HuH-7.5 (cell line): Measurements from ENCODE around the gene KDM5C.
A peak's percentile ranks its signal among the peaks of the same experiment; 100 is the strongest.

Source experiments
- DNase-seq: peaks from one replicate; pipeline ENCODE4 v3.0.0; 2011; ENCODE audit warnings: low spot score

Gene KDM5C

DNA sequence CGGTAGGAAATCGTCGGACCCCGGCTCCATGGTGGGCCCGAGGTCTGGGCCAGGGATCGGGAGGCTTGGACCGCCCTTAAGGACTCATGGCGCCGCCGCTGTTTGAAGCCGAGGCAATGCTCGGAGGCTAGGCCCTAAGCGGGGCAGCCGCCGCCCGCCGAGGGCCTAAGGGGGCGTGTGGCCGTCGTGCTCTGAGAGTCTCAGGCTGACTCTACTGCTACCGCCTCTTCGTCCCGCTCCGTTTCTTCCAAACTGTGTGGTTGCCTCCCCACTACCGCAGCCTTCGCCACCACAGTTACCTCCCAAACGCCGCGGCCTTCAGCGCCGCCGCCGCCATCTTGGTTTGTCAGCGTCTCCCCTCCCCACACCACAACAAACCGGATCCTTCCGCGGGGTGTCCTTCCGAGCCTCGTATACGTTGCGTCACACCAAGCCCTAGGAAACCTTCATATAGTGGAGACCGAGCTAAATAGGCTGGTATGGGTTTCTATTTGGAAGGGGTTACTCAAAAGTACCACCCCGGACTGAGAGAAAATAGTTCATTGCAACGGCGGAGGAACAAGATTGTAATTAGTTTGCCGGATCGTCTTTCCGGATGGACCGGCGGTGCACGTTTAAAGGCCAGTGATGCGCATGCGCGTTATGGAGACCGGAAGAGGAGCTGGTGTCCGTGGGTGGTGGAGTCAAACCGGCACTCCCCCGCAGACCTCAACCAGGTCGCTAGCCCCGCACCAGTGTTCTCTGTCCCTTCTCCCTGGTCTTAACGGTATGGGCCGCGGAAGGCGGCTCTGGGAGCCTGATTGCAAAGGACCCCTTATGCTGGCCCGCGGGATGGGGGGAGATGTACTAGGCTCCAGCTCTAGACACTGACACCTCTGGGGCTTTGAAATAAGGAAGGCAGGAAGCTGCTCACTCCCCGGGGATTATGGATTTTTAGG, at the start of gene KDM5C:
KDM5C (minus strand) TSS at position 348 of the 938 bp plus-strand sequence; CDS start at position 30, 318 bp downstream.
- peak; percentile 91 for DNase-seq

DNA sequence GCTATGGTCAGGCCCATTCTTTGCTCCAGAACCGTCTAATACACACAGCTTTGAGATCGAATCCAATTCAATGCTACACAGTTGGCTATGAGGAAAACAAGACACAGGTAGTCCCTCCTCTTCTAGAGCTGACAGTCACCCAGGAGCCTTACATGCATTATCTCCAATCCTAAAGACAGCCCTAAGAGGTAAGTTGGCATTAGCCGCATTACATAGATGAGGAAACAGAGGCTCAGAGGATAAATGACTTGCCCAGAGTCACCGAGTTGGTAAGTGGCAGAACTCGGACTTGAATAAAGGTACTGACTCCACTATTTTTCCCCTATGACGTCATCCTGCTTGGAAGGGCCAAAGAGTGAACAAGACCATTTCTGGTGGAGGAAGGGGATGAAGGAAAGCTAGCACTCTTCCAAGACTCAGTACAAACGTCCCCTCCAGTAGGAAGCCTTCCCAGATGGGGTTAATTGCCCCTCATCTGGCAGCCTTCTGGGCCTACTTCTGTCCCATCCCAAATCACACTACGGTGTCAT, 47.9 kb upstream of the KDM5C start:
- no peak for DNase-seq

DNA sequence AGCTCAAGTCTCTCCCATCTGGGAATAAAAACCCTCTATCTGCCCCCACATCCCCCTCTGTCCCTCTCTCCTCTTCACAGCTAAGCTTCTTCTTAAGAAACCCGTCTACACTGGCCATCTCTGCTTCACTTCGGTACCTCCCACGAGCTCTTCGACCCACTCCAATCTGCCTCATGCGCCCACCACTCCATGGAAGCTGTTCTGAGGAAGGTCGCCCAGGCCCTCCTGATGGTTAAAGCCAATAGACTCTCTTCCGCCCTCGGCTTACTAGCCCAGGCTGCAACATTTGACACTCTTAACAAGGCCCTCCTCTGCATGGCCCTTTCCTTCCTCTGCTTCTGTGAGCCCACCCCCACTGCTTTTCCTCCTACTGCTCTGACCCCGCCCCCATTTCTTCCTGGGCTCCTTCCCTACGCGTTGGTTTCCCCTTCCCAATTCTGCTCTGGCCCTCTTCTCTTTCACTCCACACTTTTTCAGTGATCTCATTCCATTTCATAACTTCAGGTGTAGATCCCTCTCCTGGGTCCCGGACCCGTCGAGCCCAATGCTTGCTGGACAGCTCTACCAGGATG, 44.6 kb upstream of the KDM5C start:
- no peak for DNase-seq

DNA sequence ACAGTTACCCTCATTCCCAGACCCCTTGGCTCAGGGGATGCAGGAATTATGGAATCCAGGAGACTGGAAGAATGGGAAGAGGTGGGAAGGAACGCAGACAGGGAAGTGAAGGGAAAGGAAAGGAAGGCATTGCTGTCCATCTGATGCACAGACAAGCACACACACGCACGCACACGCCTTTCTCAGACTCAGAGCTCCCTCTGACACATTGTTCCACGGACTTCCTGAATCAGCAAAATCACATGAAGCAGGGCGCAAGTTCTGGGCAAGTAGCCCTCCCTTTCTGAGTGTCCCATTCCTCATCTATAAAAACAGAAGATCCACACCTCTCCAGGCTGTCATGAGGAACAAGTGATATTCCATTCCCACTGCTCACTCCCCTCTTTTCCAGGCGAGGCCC, 43.2 kb upstream of the KDM5C start:
- DNase-seq: no peak

DNA sequence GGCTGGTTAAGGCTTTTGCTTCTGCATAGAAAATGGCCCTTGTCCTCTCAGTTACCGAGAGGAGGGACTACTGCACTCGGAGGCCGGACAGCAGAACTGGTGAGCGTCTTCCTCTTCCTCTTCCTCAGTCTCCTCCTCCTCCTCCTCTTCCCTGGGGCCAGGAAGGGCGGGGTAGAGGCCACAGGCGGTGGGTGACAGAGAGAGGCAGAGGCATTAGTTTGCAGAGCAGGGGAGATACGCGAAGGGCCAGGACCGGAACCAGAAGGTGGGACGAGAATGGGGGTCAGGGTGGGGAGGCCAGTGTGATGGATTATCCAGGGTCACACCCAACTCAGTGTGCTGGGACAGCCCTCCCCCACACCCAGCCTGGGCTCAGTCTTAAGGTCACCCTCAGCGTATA, 41.9 kb upstream of the KDM5C start:
- no peak for DNase-seq

DNA sequence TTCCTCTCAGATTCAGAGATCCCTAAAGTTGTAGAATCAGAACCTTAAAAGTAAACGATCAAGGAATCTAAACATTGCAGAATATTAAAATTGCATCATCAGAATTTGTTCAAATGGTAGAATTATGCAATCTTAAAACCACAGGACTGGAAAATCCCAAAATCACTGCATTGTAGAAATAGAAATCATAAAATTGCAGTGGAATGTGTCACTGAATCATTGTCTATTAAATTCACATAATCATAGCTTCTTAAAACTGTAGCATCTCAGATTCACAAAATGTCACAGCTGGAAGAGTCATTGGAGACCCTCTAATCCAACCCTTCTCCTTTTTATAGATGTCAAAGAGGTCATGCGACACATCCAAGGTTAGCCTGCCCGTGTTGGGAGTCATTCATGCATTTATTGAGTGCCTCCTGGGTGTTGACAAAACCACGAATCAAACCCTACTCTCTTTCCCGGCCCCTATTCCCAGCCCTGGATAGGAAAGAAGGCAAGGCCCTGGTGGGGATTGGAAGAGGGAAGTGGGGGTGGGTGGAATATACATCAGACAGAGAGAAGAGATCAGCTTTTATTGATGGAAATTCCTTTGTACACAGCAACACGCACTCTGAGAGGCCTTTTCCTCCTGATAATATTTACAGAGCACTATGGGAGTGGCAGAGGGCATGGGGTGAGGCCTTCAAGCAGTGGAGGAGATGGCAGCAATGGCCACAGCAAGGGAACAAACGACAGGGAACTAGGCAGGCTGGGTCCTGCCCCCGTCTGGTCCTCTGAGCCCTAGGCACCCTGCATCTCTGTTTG, 41.0 kb upstream of the KDM5C start:
- DNase-seq: no peak

DNA sequence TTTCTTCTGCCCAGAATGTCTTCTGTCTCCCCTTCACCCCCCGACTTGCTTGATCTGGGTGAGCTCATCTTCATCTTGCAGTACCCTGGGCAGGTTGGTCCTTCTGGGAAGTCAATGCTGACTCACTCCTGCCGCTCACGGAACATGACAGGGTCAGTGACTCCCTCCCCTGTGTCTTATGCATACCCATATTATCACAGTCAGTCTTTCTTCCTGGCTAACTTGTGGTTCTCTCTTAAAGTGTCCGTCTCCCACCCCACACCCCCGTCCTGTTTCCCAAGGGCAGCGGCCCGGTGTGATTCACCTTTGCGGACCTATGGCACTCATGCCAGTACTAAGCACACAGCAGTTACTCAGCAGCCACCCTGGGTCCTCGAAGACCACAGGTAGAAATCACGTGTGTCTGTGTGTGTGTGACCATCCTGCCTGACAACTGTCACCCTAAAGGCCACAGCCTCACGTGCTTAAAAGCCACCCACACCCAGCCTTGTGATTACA, 38.6 kb upstream of the KDM5C start:
- DNase-seq: no peak

DNA sequence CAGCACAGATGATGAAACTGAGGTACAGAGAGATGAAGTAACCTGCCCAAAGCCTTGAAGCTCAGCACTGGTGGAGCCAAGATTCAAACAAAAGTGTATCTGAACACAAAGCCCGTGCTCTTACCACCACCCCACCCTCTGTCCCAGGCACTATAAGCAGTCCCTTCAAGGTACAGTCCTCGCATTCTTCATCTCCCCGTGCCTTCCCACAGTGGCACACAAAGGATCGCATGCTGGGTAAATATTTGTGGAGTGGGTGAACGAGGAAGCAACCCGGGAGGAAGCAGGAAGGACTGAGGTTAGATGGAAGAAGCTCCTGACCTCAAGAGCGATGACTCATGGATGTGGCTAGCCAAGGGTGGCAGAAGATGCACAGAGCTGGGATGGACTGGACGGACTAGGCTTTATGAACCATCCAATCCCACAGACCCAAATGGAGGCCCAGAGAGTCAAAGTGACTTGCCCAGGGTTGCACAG, 37.9 kb upstream of the KDM5C start:
- DNase-seq: no peak

DNA sequence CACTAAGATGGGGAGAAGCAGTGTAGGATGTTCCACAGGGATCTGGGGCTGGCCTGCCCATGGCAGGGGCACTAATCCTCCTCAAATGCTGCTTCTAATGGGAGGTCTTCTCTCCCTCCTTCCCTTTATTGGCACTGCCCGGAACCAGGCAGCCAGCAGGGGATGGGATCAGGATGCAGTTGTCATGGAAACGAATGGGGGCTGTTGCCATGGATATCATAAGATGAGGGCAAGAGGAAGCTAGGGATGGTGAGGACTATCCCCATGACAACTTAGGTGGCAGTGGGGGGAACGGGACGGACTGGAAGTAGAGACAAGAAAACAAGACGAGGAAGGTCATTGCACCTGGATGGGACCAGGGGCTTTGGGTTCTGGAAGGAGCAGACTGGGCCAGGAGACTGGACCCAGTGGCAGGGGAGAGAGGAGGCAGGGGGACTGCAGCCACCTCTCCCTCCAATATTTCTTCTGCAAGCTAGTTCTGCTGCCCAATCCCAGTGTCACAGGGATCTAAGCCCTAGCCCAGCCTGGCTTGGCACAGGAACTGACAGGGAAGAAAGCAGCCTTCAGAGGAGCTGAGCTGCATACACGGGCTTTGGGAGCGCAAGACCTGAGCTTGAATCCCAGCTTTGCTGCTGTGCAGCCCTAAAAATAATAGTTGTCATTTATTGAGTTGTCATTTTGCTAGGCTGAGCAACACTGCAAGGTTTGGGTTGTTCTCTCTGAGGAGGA, 37.3 kb upstream of the KDM5C start:
- DNase-seq: no peak

DNA sequence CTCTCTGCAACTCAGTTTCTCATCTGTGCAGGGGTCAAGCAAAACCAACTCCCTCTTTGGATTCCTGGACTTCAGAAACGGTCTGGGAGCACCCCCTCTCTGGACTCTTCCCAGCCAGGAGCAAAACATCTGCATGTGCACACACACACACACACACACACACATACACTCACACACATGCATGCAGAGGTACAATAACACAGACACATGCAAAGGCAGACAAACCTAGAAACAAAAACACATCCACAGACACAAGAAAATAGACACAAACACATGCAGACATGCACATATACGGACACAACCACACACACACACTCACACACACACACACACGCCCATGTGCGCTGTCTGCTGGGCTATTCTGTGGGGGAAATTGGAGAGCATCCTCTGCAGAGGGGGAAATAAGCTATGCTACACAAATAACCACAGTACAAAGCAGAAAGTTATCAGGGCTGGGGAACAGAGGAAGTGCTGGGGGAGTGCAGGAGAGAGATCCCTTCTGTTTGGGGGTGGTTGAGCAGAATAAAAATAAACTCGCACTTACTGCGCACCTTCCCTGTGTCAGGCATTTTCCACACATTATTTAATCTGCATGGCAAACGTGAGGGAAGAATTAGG, 36.5 kb upstream of the KDM5C start:
- no peak for DNase-seq

DNA sequence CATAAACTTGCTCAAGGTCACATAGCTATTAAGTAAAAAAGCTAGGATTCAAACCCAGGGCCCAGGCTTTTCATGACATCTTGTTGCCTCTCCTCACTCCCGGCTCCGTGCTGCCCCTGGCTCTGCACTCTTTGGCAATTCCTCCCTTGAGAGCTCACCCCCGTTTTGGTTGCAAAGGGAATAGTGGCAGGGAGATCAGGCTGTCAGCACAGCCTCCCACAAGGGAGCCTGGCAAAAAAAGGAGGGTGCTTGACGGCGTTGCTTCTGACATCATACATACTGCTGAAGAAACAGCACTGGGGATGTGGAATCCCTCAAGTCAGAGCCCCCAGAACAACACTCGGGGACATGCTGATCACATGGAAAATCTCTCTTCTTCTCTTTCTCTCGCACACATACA, 35.8 kb upstream of the KDM5C start:
- no peak for DNase-seq

DNA sequence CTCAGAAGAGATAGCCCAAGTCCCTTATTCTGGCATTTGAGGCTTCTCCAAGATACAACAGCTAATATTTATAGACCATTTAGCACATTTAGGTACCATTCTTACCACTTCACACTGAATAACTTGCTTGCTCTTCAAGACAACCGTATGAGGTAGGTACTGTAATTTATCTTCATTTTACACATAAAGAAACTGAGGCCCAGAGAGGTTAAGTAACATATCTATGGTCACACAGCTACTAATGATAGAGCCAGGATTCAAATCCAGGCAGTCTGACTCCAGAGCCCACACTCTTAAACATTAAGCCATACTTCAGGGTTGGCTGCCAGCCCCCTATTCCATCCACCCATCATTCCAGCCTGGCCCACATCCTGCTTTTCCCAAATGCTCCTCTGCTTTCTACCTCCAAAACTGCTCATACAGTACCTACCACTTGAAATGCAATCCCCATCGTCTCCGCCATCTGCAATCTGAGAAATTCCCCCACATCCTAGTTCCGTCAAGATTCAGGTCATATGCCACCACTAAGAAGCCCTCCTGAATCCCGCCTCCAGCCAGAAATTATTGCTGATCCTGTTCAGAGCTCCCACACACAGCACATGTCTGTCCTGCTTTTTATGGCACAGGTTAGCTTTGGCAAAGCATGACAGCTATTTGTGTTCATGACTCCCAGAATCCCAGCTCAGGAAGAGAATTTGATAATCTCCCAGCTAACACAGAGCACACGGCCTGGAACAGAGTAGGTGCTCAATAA, 32.8 kb upstream of the KDM5C start:
- DNase-seq: no peak

DNA sequence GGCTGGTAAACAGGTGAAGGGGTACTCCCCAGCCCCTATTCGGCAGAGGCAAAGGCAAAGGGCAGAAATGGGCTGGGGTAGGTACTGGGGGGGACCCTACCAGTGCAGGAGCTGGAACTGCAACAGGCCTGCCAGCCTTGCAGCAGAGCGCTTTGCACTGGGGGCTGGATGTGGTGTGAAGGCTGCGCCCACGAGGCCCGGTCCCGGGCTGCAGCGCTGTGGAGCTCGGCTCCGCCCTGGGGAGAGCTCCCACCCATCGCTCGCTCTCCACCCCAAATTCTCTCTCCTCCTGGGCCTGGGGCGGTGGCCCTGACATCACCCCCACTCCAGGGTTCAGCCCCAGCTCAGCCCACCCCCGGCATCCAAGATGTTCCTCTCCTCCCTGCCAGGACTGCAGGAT, 32.2 kb upstream of the KDM5C start:
- DNase-seq: no peak

DNA sequence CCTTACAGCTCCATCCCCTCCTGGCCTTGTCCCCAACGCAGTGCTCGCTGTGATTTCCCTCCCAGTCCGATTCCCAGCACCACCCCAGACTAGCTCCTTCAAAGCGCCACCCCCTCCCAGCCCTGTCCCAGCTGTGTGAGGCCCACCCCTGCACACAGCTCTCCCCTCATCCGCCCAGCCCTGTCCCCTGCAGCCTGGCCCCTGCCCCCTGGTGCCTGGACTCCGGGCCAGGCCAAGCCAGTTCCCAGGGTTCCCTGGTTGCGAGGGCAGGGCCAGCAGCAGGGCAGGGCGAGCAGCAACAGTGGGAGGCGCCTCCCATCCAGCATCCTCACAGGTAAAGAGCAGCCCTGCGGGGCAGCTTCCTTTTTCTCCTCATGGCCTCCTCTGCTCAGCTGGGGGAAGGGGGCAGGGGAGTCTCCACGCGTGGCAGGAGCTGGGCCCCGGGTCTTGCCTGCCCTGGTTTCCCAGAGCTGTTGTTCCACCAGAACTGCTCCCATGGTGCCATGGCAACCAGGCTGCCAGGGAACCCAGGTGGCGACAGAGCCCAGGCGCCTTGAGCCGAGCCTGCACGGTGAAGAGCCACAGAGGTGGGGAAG, 31.5 kb upstream of the KDM5C start:
- DNase-seq: no peak

DNA sequence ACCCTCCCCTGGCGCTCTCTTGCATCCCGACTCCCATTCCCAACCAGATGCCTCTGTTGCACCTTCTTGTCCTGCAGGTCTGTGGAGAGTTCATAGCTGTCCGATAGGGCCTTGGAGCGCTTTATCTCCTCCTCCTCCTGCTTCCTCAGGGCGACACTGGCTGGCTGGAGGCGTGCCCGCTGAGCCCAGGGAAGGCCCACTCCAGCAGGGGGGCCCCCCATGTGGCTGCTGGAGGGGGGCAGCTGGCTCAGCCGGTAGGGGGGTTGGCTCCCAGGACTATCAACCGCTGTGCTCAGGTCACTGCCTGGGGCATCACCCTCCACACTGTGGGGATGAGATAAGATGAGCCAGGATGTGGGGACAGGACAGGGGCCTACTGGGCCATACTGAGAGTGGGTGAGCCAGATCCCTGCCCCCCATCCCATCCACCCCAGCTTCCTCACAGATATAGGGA, 30.8 kb upstream of the KDM5C start:
- DNase-seq: no peak

DNA sequence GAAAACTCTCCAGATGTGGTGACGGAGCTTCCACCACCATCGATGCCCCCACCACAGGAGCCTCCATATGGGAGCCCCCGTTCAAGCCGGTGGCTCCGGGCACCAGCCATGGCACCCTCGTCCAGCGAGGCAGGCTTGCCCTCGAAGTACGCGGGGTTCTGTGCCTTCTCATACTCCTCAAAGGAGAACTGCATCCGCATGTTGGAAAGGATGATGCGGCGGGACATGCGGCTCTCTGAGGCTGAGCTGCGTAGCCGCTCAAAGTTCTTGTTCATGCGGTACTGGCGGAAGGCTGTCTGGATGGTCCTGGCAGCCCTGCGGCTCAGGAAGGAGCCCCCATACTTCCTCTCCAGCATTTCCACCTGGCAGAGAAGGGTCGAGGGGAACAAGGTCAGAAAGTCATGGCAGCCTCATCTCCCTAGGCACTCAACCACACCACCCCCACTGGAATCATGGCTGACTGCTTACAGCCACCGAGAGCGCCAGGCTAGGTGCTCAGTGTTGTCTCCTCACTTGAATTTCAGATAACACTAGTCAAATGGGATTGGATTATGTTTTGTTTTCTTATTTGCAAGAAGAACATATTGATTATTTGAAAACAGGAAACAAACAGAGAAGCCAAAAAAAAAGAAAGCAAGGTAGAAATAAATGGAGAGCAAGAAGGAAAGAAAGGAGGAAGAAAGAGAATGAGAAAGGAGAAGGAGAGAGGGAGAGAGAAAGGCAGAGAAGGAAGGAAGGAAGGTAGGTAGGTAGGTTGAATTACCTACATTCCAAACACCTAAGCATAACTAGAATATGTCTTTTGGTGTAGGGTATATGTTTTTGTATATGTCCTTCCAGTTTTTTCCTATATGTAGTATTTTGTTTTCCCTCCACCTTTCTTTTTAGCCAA, 29.8 kb upstream of the KDM5C start:
- DNase-seq: no peak

DNA sequence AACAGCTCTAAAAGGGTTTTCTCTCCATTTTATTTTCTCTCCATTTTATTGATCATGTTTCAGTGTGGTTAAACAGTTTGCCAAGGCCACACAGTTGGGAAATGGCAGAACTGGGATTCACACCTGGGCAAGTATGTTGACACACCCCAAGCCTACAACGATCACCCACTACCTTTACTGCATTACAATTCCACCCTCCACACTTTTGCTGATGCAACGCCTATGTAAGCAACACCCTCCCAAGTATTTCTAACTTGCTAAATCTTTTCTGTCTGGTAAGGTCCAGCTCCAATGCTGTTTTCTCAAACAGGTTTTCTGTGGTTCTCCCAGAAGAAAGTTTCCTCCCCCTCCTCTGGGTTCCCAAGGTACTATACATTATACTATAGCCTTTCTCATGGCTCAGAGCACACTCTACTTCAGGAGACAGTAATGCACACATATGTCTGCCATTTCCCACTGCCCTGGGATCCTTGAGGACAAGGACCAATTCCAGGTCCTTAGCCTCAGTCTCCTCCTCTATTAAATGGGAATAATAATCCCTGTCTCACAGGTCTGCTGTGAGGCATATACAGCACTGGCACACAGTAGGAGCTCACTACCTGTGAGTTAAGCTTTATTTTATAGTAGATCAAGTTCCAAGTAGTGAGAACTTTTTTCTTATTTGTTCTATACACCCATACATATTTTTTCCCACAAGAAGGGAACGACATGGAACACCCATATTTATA, 28.4 kb upstream of the KDM5C start:
- no peak for DNase-seq

DNA sequence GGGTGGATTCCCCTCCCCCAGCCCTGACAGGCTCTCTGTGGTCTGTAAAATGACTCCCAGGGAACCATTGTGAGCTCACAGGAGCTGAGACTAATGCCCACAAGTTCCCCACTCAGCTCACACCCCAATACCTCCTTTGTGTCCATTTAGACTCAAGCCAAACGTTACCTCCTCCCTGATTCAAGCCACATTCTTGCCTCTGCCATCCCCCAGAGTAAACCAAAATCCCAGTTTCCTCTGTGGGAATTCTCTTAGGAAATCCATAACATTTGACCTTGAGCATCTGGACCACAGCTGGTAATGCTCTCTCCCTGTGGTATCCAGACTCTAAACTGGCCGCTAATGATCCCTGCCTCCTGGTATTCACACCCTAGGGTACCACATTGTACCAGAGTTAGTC, 26.3 kb upstream of the KDM5C start:
- no peak for DNase-seq
